Measurements from ENCODE around the gene SORBS1. TPM values are rescaled to one million over a fixed set of nuclear protein-coding genes. Genes with fewer than 3 reads are reported as not detected.

The SORBS1 gene
- polyA plus RNA-seq, 1 experiment: 0.40 TPM

DNA sequence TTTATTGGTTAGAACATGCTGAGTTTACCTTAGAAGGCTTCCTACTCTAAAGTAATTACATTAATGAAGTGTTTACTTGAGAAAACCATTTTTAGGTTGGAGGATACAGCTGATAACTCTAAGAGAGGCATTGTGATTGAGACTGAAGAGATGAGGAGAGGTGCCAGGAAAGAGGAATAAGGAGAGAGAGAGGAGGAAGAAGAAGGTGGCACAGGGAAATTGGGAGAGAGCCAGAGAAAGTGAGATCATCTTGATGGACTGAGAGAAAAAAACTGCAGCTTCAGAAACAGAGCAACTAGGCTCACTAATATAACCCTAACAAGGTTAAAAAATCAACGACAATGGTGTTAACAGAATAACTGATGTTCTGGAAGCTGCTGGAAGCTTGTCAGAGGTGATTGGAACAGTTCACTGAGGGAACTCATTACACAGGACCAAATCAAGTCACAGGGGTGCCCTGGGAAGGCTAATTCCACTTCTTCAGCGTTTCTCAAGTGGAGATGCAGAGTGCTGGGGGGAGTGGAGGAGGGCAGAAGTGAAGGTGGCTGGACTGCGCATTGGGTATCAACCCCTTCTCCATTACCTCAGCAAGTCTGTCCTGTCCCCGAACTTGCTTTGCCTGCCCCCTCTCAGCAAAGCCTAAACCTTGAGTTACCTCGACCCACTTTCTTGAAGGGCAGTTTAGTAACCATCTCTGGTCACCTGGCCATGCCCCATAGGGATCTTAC is 6.9 kb upstream of the SORBS1 start:
- TF ChIP-seq, protein P1, sequence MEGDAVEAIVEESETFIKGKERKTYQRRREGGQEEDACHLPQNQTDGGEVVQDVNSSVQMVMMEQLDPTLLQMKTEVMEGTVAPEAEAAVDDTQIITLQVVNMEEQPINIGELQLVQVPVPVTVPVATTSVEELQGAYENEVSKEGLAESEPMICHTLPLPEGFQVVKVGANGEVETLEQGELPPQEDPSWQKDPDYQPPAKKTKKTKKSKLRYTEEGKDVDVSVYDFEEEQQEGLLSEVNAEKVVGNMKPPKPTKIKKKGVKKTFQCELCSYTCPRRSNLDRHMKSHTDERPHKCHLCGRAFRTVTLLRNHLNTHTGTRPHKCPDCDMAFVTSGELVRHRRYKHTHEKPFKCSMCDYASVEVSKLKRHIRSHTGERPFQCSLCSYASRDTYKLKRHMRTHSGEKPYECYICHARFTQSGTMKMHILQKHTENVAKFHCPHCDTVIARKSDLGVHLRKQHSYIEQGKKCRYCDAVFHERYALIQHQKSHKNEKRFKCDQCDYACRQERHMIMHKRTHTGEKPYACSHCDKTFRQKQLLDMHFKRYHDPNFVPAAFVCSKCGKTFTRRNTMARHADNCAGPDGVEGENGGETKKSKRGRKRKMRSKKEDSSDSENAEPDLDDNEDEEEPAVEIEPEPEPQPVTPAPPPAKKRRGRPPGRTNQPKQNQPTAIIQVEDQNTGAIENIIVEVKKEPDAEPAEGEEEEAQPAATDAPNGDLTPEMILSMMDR (IDR thresholded peaks at IDR 0.05; ENCODE audit: low read depth, low read length): no peak
- peaks cover 11% of the 10 kb centered on the region for H3K27me3 ChIP-seq (ENCODE audit: control insufficient read depth, insufficient read depth, low read length)
- no peak overlapping the region for H3K4me3 ChIP-seq (ENCODE audit: low read depth, low read length)
- POLR2A ChIA-PET: no interaction called here
- no peaks in the 10 kb centered on the region for H3K9me3 ChIP-seq (ENCODE audit: control insufficient read depth, insufficient read depth, low read length)
- no peak overlapping the region for H3K27ac ChIP-seq (ENCODE audit: low read depth, low read length)
- CTCF ChIA-PET: no interaction called here
- no peak for DNase-seq (ENCODE audit: low read depth, low spot score)

DNA sequence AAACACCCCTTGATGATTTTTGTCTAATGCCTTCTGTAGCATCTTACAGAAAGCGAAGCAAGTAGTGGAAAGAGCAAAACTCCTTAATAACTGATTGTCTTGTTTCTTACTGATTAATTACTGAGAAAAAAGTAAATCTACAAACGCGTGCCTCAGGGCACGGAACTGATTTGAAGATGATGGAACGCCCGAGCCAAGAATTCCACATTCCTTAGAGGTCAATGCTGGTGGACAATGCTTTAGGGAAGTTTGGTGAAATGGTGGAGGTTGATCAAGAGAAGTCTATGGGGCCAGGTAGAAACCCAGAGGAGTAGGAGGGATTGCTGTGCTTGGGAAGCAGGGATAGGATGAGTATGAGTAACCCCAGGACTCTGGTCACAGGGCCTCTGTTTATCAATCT is 5.0 kb upstream of the SORBS1 start:
- POLR2A ChIA-PET: no interaction called here
- Histone ChIP-seq H3K9me3 (ENCODE audit: control insufficient read depth, insufficient read depth, low read length) (no peaks in the 10 kb centered on the region; the same call in 1 of the 2 replicates), H3K27me3 (ENCODE audit: control insufficient read depth, insufficient read depth, low read length) (peaks cover 6% of the 10 kb centered on the region), H3K4me3 (ENCODE audit: low read depth, low read length) (no peak overlapping the region), H3K27ac (ENCODE audit: low read depth, low read length) (no peak overlapping the region)
- TF ChIP-seq, protein P1 (IDR thresholded peaks at IDR 0.05; ENCODE audit: low read depth, low read length): no peak
- CTCF ChIA-PET: no interaction called here
- DNase-seq (ENCODE audit: low read depth, low spot score): no peak

DNA sequence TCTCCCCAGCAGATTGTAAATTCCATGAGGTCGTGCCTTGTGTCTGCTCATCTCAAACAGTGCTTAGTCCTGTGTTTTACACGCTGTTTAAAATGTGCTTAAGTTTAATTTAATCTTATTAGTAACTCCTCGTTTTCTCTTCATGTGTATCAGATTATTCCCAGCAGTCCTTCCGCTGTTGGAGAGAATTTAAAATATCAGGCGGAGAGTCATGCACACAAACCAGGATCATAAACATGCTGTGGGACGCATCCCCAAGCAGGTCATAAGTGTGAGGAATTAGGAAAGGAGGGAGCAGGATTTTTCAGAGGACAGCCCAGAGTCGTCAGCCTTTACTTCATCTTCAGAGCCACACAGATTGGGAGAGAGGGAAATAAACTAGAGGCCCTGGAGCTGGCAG is 4.2 kb upstream of the SORBS1 start:
- CTCF ChIA-PET: no interaction called here

DNA sequence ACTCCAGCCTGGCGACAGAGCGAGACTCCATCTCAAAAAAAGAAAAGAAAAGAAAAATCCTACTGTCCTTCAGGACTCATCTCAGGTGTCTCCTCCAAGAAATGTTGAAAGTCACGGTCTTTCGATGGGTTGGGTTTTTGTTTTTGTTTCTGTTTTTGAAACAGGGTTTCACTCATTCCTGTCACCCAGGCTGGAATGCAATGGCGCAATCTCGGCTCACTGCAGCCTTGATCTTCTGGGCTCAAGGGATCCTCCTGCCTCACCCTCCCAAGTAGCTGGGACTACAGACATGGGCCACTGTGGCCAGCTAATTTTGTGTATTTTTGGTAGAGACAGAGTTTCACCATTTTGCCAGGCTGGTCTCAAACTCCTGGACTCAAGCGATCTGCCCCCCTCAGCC is 3.1 kb upstream of the SORBS1 start:
- Histone ChIP-seq H3K4me3 (ENCODE audit: low read depth, low read length) (no peak overlapping the region), H3K9me3 (ENCODE audit: control insufficient read depth, insufficient read depth, low read length) (no peaks in the 10 kb centered on the region; the same call in 1 of the 2 replicates), H3K27ac (ENCODE audit: low read depth, low read length) (no peak overlapping the region), H3K27me3 (ENCODE audit: control insufficient read depth, insufficient read depth, low read length) (peaks cover 13% of the 10 kb centered on the region)
- ChIA-PET POLR2A (no interaction called here), CTCF (no interaction called here)
- TF ChIP-seq, protein P1 (IDR thresholded peaks at IDR 0.05; ENCODE audit: low read depth, low read length): no peak
- DNase-seq (ENCODE audit: low read depth, low spot score): no peak

More for the DNA sequence above, 4.2 kb upstream of the SORBS1 start:
- DNase-seq (ENCODE audit: low read depth, low spot score): no peak
- Histone ChIP-seq H3K27ac (ENCODE audit: low read depth, low read length) (no peak overlapping the region), H3K27me3 (ENCODE audit: control insufficient read depth, insufficient read depth, low read length) (peaks cover 7% of the 10 kb centered on the region), H3K4me3 (ENCODE audit: low read depth, low read length) (no peak overlapping the region), H3K9me3 (ENCODE audit: control insufficient read depth, insufficient read depth, low read length) (no peaks in the 10 kb centered on the region; the same call in 1 of the 2 replicates)
- TF ChIP-seq, protein P1 (IDR thresholded peaks at IDR 0.05; ENCODE audit: low read depth, low read length): no peak
- POLR2A ChIA-PET: no interaction called here

DNA sequence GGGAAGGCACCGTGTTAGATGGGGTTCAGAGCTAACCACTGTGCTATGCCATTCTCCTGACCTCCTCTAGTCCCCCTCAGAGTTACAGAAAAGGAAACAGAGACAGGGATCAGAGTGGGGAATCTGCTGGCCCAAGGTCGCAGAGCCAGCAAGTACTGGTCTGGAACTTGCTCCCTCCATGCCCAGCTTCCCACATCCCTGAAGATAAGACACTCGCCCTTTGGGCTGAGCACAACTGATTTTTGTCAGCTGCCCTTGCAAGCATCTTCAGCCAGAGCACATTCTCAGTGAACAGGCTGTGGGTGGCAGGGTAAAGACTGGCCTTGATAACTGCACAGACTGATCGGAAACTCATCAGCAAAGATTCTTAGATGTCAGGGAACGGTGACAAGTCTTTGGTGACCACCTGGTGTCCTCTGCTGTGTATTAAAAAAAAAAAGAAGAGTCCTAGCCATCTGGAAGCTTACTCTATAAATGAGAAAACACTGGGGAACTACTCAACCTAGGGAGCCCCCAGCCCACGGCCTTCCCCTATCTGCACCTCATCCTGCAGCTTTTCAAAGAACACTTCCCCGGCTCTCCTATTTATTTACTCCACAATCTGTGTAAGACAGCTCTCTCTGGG is 1.3 kb upstream of the SORBS1 start:
- H3K27me3 ChIP-seq (ENCODE audit: control insufficient read depth, insufficient read depth, low read length): peaks cover 19% of the 10 kb centered on the region
- H3K27ac ChIP-seq (ENCODE audit: low read depth, low read length): no peak overlapping the region
- DNase-seq (ENCODE audit: low read depth, low spot score): no peak
- no peaks in the 10 kb centered on the region; the same call in 1 of the 2 replicates for H3K9me3 ChIP-seq (ENCODE audit: control insufficient read depth, insufficient read depth, low read length)
- TF ChIP-seq, protein P1 (IDR thresholded peaks at IDR 0.05; ENCODE audit: low read depth, low read length): no peak
- ChIA-PET POLR2A (interaction anchor here (0.6 kb wide), 2 partner anchors 42 to 289 kb away, joined by 3 to 4 read pairs; no protein-coding TSS in a partner anchor), CTCF (interaction anchor here (0.5 to 1.5 kb wide), 5 partner anchors 39 to 193 kb away, joined by 3 to 6 read pairs (median 4); partner anchors contain the start of gene TCTN3)
- no peak overlapping the region for H3K4me3 ChIP-seq (ENCODE audit: low read depth, low read length)
